Ishikawa (cell line): Measurements from ENCODE around the gene DAB1.

Source experiments
- CREB1 ChIP-seq: IDR thresholded peaks from 2 replicates; pipeline ENCODE4 v1.6.1; 2012; ENCODE audit warnings: low read depth
- EGR1 ChIP-seq: IDR thresholded peaks from 2 replicates; pipeline ENCODE4 v1.6.1; 2012
- EP300 ChIP-seq: IDR thresholded peaks from 2 replicates; pipeline ENCODE4 v1.6.1; 2012; ENCODE audit warnings: borderline replicate concordance
- TAF1 ChIP-seq: IDR thresholded peaks from 2 replicates; pipeline ENCODE4 v1.6.1; 2012; ENCODE audit warnings: low read depth, mild to moderate bottlenecking
- TEAD4 ChIP-seq: IDR thresholded peaks from 2 replicates; pipeline ENCODE4 v1.6.1; 2012
- YY1 ChIP-seq: IDR thresholded peaks from 2 replicates; pipeline ENCODE4 v1.6.1; 2012; ENCODE audit warnings: low read depth

- TF ChIP-seq TEAD4, result no peak
- no peak for TF ChIP-seq EGR1
- no peak for TF ChIP-seq EP300
- no peak for TF ChIP-seq CREB1
- TF ChIP-seq TAF1, result no peak
- no peak for TF ChIP-seq YY1
Observed at GRCh38 chr1:56952501-56952900, 471.4 kb downstream of the DAB1 start.
